Thoracic aorta (tissue), 2 donors: ENCODE results near the gene AEBP1. TPM values are rescaled to one million over a fixed set of nuclear protein-coding genes. Genes with fewer than 3 reads are reported as not detected.

Experiments
- ATAC-seq: fragments of 150-250 bp; one replicate; pipeline ENCODE4 v1.8.0; 2017; ENCODE audit warnings: low read depth; ENCODE audit not compliant: insufficient number of reproducible peaks, low FRiP score
- DNase-seq: peaks from one replicate; pipeline ENCODE4 v3.0.0-alpha.2; 2020; ENCODE audit warnings: low spot score
- H3K27ac ChIP-seq, 2 donors: fragments of 200-600 bp; sonication (generic); 1 replicate in 1 of 2; 2 replicates in 1 of 2; pipeline ENCODE4 v1.5.1; 2016; ENCODE audit warnings: mild to moderate bottlenecking in 2 of 2, moderate library complexity in 2 of 2
- H3K27me3 ChIP-seq: fragments of 200-600 bp; sonication (generic); replicated peaks from 2 replicates; pipeline ENCODE4 v1.6.0; 2016; ENCODE audit warnings: mild to moderate bottlenecking; ENCODE audit not compliant: insufficient read depth
- H3K36me3 ChIP-seq: fragments of 200-600 bp; sonication (generic); one replicate; pipeline ENCODE4 v1.5.1; 2016
- H3K4me1 ChIP-seq, 2 donors: fragments of 200-600 bp; sonication (generic); 1 replicate in 1 of 2; 2 replicates in 1 of 2; pipeline versions ENCODE4 v1.5.1 to v1.6.0; 2016; ENCODE audit warnings: low read depth in 2 of 2, mild to moderate bottlenecking in 1 of 2; ENCODE audit not compliant: control insufficient read depth in 1 of 2
- H3K4me3 ChIP-seq: fragments of 200-600 bp; sonication (generic); 2 replicates; pipeline ENCODE4 v1.5.1; 2016; ENCODE audit warnings: mild to moderate bottlenecking
- H3K9me3 ChIP-seq: fragments of 200-600 bp; sonication (generic); 2 replicates; pipeline ENCODE4 v1.5.1; 2016
- CTCF ChIP-seq: fragments of 200-600 bp; sonication (generic); IDR thresholded peaks from one replicate; pipeline ENCODE4 v1.5.1; 2019; ENCODE audit warnings: antibody characterized with exemption
- total RNA-seq, 2 donors: library from RNA; depleted of rRNA; stranded (reverse); fragments of >200 nt; gene quantifications; one replicate each; pipeline versions ENCODE4 v1.1.0 to v1.2.3, GENCODE V29; 2016

Gene AEBP1
- total RNA-seq, 2 donors from 2014 or later = 1,006 to 1,415 TPM

DNA sequence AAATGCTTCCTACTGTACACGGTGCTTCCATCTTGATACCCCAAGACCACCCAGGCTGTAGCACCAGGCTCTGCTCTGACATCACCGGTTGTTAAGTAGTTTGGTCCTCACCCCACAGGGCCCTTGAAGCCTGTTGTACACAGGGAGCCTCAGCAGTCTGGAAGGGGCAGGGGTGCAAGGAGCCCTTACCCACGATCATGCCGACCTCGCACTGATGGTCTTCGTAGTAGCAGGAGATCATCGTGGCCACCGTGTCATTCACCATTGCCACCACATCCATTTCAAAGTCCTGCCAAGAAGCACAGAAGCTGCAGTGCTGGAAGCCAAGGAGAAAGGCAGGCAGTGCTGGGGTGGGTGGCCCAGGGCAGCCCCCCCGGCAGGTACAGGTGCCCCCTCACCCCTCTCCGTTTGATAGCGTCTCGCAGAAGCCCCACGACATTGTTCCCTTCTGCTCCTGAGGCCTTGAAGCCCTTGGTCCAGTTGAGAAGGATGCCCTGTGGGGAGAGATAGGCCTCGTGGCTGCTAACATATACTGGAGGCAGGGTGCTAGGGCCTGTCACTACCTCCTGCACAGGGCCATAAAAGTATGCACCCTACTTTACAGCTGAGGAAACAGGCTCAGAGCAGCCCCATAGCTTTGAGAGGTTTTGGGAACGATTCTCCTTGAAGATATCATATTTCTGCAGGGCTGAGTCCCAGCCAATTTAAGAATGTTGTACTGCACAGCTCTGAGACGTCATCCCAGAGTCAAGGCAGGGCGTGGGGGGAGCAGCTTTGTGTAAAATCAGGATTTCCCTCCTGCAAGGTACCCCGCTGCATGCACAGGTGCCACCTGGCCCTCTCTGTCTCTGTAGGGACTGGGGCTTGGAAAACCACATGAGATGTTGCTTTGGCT, 45.7 kb downstream of the AEBP1 start:
- Histone ChIP-seq H3K27me3 (no peaks in the 10 kb centered on the region), H3K4me1 (peaks cover 6 to 14% of the 10 kb centered on the region in 2 donors), H3K9me3 (no peaks in the 10 kb centered on the region), H3K36me3 (no peaks in the 10 kb centered on the region), H3K4me3 (no peak overlapping the region), H3K27ac (no peak overlapping the region)
- DNase-seq (no peak), ATAC-seq (no peak)
- no peak for TF ChIP-seq CTCF

GRCh38 chr7:44150466-44150832, 46.3 kb downstream of the AEBP1 start:
- Histone ChIP-seq H3K27ac (no peak overlapping the region), H3K4me1 (peaks cover 2 to 8% of the 10 kb centered on the region in 2 donors), H3K4me3 (no peak overlapping the region), H3K36me3 (no peaks in the 10 kb centered on the region), H3K27me3 (no peaks in the 10 kb centered on the region), H3K9me3 (no peaks in the 10 kb centered on the region)
- DNase-seq (no peak), ATAC-seq (no peak)
- no peak for TF ChIP-seq CTCF

GRCh38 chr7:44150966-44151941, 47.1 kb downstream of the AEBP1 start:
- ATAC-seq (no peak), DNase-seq (no peak)
- no peak for TF ChIP-seq CTCF
- Histone ChIP-seq H3K4me1 (peaks cover 0 to 4% of the 10 kb centered on the region in 2 donors), H3K27me3 (no peaks in the 10 kb centered on the region), H3K4me3 (no peak overlapping the region), H3K9me3 (no peaks in the 10 kb centered on the region), H3K27ac (no peak overlapping the region), H3K36me3 (no peaks in the 10 kb centered on the region)

DNA sequence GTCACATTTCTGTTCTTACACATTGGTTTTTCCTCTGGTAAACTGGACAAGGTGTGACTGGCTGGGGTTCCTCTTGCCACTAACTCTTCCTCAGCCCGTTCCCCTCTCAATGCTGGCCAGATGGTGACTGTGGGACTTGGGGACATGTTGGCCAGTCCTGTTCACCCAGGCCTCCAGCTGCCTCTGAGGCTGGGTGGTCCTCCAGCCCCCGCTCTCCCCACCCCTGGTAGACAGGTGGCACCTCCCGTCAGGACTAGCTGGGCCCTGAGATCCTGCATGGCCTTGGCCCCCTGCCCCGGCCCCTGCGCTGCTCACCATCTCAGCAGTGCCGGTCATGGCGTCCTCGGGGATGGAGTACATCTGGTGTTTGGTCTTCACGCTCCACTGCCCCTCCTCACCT, 47.8 kb downstream of the AEBP1 start:
- no peak for TF ChIP-seq CTCF
- DNase-seq (no peak), ATAC-seq (no peak)
- no peaks in the 10 kb centered on the region for H3K36me3 ChIP-seq
- no peaks in the 10 kb centered on the region for H3K4me1 ChIP-seq
- H3K4me3 ChIP-seq = no peak overlapping the region
- H3K27me3 ChIP-seq = no peaks in the 10 kb centered on the region
- H3K9me3 ChIP-seq = no peaks in the 10 kb centered on the region
- H3K27ac ChIP-seq = no peak overlapping the region
